ENCODE measurements around the gene WRAP73.

GRCh38 chr1:3678361-3679097 lies 28.6 kb upstream of the WRAP73 start:
- TF ChIP-seq TAF1 (IDR thresholded peaks at IDR 0.05; ENCODE audit: low read depth): no peak
- TF ChIP-seq RAD21 (IDR thresholded peaks at IDR 0.05; ENCODE audit: low read depth): no peak
- no peak for TF ChIP-seq EP300 (IDR thresholded peaks at IDR 0.05; ENCODE audit: borderline replicate concordance)
- TF ChIP-seq REST (IDR thresholded peaks at IDR 0.05; ENCODE audit: low read depth): no peak
- no peak for TF ChIP-seq USF1 (IDR thresholded peaks at IDR 0.05)
- TF ChIP-seq MAX (IDR thresholded peaks at IDR 0.05): no peak
- no peak for TF ChIP-seq FOXM1 (IDR thresholded peaks at IDR 0.05; ENCODE audit: borderline replicate concordance, low read depth)
- no peak for TF ChIP-seq EGR1 (IDR thresholded peaks at IDR 0.05)
- no peak for TF ChIP-seq YY1 (IDR thresholded peaks at IDR 0.05; ENCODE audit: low read depth)
- TF ChIP-seq NFIC (IDR thresholded peaks at IDR 0.05): no peak
- TF ChIP-seq TCF12 (IDR thresholded peaks at IDR 0.05; ENCODE audit: low read depth): no peak
- TF ChIP-seq CEBPB (IDR thresholded peaks at IDR 0.05): no peak
- no peak for TF ChIP-seq TEAD4 (IDR thresholded peaks at IDR 0.05)

All from Ishikawa (cell line).